ENCODE measurements around the gene DLK1.

Gene DLK1

DNA sequence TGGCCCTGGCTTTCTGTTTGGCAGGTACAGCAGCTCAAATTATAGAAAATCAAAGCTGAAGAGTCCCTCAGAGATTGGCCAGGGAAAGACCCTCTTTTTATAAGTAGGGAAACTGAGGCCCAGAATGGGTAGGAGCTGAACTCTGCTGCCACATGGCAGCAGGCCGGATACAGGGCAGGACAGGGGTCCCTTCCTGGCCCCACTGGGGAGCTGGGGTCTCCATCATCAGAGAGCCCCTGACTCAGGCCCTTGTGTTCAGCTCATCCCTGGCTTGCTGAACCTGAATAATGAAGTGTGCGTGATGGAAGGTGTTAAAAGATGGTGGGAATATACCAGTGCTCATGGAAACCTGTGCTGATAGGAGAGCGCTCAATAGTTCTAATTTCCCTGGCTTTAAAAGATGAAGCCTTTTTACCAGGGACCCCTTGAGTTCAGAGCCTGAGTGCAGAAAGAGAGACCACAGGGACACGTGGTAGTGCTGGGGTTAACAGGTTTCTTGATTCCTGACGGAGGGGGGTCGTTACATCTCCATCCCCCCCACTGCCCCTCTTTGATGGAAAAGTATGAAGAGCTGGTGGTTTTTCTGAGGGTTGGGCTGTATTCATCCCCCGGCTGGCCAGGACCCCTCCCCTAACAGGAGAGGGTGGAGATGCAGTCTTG is 4.4 kb downstream of the DLK1 start:
- Mint-ChIP-seq H3K4me3 (no peak overlapping the region), H3K9me3 (no peaks in the 10 kb centered on the region), H3K4me1 (ENCODE audit: low read depth) (peaks cover 2% of the 10 kb centered on the region)

DNA sequence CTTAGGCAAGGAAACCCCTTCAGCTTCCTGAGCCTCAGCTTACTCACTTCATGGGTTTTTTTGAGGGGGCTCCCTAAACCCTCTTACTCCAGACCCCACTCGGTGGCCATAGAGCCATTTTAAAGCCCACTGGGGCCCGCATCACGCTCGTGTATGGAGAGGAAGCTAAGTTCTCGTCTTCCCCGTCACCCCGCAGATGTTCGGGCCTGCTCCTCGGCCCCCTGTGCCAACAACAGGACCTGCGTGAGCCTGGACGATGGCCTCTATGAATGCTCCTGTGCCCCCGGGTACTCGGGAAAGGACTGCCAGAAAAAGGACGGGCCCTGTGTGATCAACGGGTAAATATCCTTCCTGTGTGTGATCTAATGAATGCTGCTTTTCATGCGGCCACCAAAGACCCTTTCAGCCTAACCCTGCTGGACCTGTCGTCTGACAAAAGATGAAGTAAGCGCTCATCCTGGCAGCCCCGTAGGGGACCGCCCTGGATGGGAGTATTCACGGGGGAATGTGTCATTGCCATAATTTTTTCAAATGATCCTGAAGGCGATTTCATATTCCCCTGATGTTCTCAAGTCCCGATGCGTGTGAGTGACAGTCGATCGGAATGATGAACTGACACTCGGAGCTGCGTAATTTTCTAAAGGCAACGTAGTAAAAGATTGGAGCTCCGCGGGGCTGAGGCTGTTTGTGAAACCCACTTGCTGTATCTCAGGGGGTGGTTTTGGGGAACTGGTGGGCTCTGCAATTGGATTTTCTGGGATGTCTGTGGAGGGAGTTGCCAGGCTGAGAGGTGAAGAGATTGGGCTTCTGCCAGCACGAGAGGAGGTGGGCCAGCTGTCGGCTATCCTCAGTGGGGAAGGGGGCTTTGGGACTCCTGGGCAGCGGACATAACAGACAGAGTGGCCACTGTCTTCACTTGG is 5.4 kb downstream of the DLK1 start:
- no peak overlapping the region for H3K4me3 Mint-ChIP-seq
- H3K36me3 Mint-ChIP-seq (ENCODE audit: low read depth) = no peaks in the 10 kb centered on the region
- H3K27ac Mint-ChIP-seq = no peak overlapping the region
- no peaks in the 10 kb centered on the region for H3K9me3 Mint-ChIP-seq
- peaks cover 34% of the 10 kb centered on the region for H3K27me3 Mint-ChIP-seq
- DNase-seq = no peak
- peaks cover 2% of the 10 kb centered on the region for H3K4me1 Mint-ChIP-seq (ENCODE audit: low read depth)

More for the DNA sequence above, 4.4 kb downstream of the DLK1 start:
- Mint-ChIP-seq H3K36me3 (ENCODE audit: low read depth) (no peaks in the 10 kb centered on the region), H3K27me3 (peaks cover 37% of the 10 kb centered on the region), H3K27ac (no peak overlapping the region)
- no peak for DNase-seq

DNA sequence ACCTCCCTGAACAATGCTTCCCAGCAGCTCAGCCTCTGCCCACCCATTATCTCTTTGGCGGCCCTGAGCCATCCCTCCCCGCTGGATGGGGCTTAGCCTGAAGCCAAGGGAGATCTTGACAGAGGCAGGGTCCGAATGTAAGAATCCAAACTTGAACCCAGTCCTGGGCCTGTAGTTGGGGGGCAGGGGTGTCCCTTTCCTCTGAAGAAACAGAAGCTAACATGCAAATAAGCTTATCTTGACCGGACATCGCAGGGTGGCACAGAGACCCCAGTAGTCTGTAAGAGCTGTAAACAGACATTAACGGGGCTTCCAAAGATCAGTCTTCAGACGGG is 6.0 kb downstream of the DLK1 start:
- Mint-ChIP-seq H3K9me3 (no peaks in the 10 kb centered on the region), H3K27me3 (peaks cover 31% of the 10 kb centered on the region), H3K4me3 (no peak overlapping the region), H3K4me1 (ENCODE audit: low read depth) (no peaks in the 10 kb centered on the region), H3K36me3 (ENCODE audit: low read depth) (no peaks in the 10 kb centered on the region), H3K27ac (no peak overlapping the region)
- DNase-seq = no peak

DNA sequence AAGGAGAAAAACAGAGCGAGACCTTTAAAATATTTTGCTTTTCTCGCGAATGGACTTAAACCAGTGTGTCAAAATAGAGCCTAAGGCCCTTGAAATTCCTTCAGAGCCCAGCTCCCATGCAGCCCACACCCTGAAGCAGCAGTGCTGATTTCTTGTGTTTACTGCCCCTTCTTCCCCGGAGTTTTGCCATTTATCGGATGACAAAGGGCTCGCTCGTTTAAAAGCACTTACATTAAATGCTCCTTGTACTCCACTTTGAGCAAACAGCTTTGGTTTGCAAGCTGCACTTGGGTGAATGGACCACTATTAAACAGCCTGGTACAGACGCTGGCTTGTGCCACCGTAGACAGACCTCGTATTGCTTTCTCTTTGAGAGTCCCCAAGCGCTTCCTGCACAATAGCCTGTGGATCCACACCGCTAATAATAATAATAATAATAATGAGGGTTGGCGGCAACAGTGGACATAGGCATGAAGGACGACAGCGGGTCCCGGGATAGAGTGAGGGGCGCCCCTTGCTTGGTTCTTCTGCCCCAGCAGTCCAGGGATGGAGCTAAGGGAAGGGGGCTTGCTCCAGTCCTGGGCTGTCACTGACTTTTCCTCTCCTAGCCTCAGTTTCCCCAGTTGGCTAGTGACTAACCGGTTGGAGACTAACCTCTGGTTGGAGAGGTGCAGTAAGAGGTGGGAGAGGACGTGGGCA is 6.6 kb downstream of the DLK1 start:
- no peak for DNase-seq
- no peaks in the 10 kb centered on the region for H3K4me1 Mint-ChIP-seq (ENCODE audit: low read depth)

DNA sequence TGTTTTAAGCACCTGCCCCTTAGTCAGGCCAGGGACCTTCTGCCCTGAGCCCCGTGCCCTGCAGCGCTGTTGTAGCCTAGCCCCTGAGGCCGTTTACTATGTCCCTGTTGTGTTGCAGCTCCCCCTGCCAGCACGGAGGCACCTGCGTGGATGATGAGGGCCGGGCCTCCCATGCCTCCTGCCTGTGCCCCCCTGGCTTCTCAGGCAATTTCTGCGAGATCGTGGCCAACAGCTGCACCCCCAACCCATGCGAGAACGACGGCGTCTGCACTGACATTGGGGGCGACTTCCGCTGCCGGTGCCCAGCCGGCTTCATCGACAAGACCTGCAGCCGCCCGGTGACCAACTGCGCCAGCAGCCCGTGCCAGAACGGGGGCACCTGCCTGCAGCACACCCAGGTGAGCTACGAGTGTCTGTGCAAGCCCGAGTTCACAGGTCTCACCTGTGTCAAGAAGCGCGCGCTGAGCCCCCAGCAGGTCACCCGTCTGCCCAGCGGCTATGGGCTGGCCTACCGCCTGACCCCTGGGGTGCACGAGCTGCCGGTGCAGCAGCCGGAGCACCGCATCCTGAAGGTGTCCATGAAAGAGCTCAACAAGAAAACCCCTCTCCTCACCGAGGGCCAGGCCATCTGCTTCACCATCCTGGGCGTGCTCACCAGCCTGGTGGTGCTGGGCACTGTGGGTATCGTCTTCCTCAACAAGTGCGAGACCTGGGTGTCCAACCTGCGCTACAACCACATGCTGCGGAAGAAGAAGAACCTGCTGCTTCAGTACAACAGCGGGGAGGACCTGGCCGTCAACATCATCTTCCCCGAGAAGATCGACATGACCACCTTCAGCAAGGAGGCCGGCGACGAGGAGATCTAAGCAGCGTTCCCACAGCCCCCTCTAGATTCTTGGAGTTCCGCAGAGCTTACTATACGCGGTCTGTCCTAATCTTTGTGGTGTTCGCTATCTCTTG is 7.6 kb downstream of the DLK1 start:
- no peaks in the 10 kb centered on the region for H3K4me1 Mint-ChIP-seq (ENCODE audit: low read depth)
- no peaks in the 10 kb centered on the region for H3K36me3 Mint-ChIP-seq (ENCODE audit: low read depth)
- H3K4me3 Mint-ChIP-seq = no peak overlapping the region
- no peak for DNase-seq
- H3K27me3 Mint-ChIP-seq = peaks cover 17% of the 10 kb centered on the region
- H3K27ac Mint-ChIP-seq = no peak overlapping the region
- no peaks in the 10 kb centered on the region for H3K9me3 Mint-ChIP-seq

More for the DNA sequence above, 6.6 kb downstream of the DLK1 start:
- H3K27ac Mint-ChIP-seq = no peak overlapping the region
- no peaks in the 10 kb centered on the region for H3K9me3 Mint-ChIP-seq
- peaks cover 25% of the 10 kb centered on the region for H3K27me3 Mint-ChIP-seq
- H3K36me3 Mint-ChIP-seq (ENCODE audit: low read depth) = no peaks in the 10 kb centered on the region
- H3K4me3 Mint-ChIP-seq = no peak overlapping the region

DNA sequence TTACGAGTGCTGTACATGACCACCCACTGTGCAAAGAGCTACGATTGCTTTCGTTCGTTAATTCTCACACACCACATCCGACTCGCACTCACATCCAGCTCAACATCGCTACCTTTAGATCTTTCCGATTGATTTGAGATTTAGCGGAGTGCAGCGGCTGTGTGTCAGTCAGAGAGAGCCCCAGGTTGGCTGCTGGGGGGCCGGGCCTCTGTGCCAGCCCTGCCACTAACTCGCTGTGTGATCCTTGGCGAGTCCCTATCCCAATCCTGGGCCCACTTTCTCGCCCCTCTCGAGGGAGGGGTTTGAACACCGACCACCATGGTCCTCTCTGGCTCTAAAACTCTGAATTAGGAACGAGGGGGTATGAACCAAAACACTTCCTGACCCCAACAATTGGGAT is 8.6 kb downstream of the DLK1 start:
- no peak overlapping the region for H3K4me3 Mint-ChIP-seq
- no peak overlapping the region for H3K27ac Mint-ChIP-seq
- H3K9me3 Mint-ChIP-seq = no peaks in the 10 kb centered on the region
- no peaks in the 10 kb centered on the region for H3K4me1 Mint-ChIP-seq (ENCODE audit: low read depth)
- H3K36me3 Mint-ChIP-seq (ENCODE audit: low read depth) = no peaks in the 10 kb centered on the region
- DNase-seq = no peak
- H3K27me3 Mint-ChIP-seq = peaks cover 10% of the 10 kb centered on the region

DNA sequence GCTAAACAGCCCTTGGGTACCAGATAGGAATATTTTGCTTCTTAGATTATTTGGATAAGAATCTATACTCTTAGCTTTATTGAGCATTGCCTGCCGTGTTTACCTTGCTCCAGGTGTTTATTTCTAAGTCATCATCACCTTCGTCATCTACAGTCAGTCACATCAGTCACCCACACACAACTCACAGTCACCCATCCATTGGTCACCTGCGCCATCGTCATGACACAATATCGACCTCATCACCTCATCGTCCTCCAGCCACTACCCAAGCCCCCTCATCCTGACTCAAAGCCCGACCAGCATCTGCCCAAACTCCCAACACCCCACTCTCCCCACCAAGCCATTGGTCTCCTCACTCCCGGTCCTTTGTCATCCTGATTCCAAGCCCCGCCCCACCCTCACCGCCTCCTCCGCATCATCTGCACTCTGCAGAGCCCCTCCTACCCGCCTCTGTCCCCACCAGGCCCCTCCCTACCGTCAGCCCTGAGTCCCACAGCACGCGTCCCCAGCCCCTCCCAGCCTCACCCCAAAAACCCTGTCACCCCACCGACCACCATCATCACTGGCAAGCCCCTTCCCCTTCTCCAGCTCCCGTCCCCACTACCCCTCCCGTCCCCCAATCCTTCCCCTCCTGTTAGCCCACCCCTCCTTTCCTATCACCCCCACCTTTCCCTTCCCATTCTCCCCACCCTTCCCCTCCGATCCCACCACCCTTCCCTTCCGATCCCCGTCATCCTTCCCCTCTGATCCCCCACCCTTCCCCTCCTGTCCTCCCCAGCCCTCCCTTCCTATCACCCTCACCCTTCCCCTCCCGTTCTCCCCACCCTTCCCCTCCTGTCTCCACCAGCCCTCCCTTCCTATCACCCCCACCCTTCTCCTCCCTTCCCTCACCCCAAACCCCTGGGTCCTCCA is 9.8 kb downstream of the DLK1 start:
- Mint-ChIP-seq H3K36me3 (ENCODE audit: low read depth) (no peaks in the 10 kb centered on the region), H3K4me1 (ENCODE audit: low read depth) (no peaks in the 10 kb centered on the region), H3K27me3 (peaks cover 5% of the 10 kb centered on the region), H3K27ac (no peak overlapping the region), H3K9me3 (no peaks in the 10 kb centered on the region), H3K4me3 (no peak overlapping the region)
- no peak for DNase-seq

DNA sequence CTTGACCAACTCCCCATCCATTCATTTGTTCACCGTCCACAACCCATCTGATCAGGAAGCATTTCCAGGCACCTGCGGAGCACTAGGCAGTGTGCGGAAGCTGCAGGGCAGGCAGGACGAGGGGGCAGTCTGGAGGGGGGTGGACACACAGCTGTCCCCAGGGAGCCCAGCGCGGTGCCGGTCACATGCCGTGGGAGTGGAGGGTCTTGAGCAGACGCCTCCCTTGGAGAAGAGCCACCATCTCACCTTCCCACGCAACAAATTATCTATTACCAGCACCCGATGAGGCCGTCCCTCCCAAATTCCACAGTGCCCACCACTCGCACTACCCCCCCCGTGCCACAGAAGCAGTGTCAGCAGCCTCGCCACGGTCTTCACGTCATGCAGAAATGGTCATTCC is 10.8 kb downstream of the DLK1 start:
- no peak overlapping the region for H3K4me3 Mint-ChIP-seq
- no peak overlapping the region for H3K27ac Mint-ChIP-seq
- peaks cover 5% of the 10 kb centered on the region for H3K27me3 Mint-ChIP-seq
- no peaks in the 10 kb centered on the region for H3K36me3 Mint-ChIP-seq (ENCODE audit: low read depth)
- no peaks in the 10 kb centered on the region for H3K4me1 Mint-ChIP-seq (ENCODE audit: low read depth)
- peaks cover 3% of the 10 kb centered on the region for H3K9me3 Mint-ChIP-seq
- DNase-seq = no peak

DNA sequence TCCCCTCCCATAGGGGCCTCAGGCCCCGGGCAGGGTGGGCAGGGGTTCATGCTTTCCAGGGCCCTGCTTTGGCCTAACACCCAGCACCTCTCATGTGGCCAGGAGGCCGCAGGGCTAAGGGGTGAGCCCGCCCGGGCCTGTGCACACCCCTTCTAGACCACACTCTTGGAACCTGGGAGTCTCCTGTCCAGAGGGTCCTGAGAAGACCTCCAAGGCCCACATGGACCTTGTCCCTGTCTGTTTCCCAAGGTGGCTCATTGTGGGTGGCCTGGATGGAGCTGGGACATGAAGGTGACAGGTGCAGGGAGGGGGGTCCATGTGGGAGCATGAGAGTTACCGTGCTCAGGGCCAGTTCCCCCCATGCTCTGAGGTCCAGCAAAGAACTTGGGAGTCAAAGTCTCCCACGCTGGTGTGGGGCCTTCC is 11.6 kb downstream of the DLK1 start:
- Mint-ChIP-seq H3K4me1 (ENCODE audit: low read depth) (no peaks in the 10 kb centered on the region), H3K27ac (no peak overlapping the region), H3K4me3 (no peak overlapping the region), H3K27me3 (peaks cover 5% of the 10 kb centered on the region), H3K36me3 (ENCODE audit: low read depth) (no peaks in the 10 kb centered on the region), H3K9me3 (peaks cover 3% of the 10 kb centered on the region)
- no peak for DNase-seq

DNA sequence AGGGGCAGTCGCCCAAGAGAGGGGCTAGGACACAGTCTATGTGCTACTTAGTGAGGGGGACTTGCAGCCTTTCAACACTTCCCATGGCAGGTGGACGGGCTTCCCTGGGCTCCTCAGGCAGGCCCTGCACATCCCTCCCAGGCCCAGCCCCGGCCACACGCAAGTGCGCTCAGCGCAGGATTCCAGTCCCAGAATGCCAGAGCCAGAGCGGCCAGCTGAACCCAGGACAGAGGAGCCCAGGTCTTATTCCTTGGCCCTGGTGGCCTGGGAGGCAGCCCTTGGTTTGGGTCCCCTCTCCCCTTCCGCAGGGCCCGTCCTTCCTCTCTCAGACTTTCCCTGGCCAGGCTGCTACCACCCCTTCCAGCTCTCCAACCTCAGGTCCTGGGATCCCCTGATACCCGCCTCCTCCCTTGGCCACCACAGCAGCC is 12.0 kb downstream of the DLK1 start:
- no peaks in the 10 kb centered on the region for H3K36me3 Mint-ChIP-seq (ENCODE audit: low read depth)
- H3K4me1 Mint-ChIP-seq (ENCODE audit: low read depth) = no peaks in the 10 kb centered on the region
- DNase-seq = no peak
- H3K27me3 Mint-ChIP-seq = peaks cover 5% of the 10 kb centered on the region
- H3K9me3 Mint-ChIP-seq = peaks cover 3% of the 10 kb centered on the region
- no peak overlapping the region for H3K27ac Mint-ChIP-seq
- H3K4me3 Mint-ChIP-seq = no peak overlapping the region

DNA sequence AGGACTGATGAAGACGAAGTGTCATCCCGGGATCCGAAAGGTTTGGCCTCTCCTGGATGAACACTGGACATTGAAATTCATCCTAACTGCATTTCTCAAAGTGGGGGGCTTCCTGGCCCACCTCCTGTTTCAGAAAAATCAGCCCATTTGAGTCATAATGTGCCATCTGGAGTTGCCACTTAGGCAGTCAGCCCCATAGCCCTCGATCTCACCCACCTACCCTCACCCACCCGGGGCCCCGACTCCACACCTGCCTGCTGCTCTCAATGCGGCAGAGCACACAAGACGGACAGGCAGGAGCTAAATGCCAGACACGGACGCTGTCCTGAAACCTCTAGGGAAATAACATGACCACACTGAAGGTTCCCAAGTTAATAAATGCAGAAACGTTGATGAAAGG is 12.6 kb downstream of the DLK1 start:
- DNase-seq = no peak
- H3K4me1 Mint-ChIP-seq (ENCODE audit: low read depth) = no peaks in the 10 kb centered on the region
- no peak overlapping the region for H3K4me3 Mint-ChIP-seq
- peaks cover 8% of the 10 kb centered on the region for H3K27me3 Mint-ChIP-seq
- H3K27ac Mint-ChIP-seq = no peak overlapping the region
- no peaks in the 10 kb centered on the region for H3K36me3 Mint-ChIP-seq (ENCODE audit: low read depth)
- peaks cover 3% of the 10 kb centered on the region for H3K9me3 Mint-ChIP-seq

DNA sequence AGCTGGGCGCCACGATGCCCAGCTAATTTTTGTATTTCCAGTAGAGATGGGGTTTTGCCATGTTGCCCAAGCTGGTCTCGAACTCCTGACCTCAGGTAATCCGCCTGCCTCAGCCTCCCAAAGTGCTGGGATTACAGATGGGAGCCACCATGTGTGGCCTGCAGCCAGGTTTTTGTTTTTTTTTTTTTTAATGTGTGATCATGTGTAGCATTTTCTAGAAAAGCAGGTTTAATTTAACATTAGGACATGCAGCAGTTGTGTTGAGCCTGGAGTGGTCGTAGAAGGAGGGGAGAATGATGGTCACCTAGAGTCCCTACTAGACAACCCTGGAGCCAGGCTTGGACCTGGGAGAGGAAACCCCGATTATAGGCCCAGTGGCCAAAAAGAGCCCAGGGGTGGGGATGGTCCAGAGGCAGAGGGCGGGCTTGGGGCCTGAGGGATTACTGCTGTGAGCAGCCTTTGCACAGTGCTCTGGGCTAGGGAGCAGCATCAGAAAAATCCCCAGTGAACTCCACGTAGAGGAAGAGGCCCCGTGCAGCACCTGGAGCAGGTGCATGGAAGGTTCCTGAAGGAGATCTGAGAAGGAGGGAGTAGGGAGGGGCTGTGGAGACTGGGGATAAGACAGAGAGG is 13.6 kb downstream of the DLK1 start:
- Mint-ChIP-seq H3K27me3 (peaks cover 8% of the 10 kb centered on the region), H3K9me3 (peaks cover 3% of the 10 kb centered on the region), H3K4me3 (no peak overlapping the region), H3K27ac (no peak overlapping the region), H3K4me1 (ENCODE audit: low read depth) (no peaks in the 10 kb centered on the region), H3K36me3 (ENCODE audit: low read depth) (no peaks in the 10 kb centered on the region)
- no peak for DNase-seq

DNA sequence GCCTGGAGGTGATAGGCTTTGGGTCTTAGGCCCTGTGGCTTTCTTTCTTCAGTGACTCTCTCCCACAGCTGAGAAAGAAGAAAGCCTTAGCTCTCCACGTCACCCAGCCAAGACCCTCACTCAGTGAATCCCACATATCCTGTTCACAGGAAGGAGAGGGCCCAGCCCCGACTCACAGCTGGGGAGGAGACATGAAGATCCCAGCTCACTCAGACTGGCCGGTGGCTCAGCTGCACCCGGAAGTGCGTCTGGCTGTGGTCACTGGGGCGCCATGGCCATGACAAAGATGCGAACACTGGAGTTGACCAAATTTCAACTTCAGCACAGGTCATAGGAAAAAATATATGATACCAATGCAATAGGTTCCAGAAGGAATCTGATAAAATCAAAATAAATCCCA is 14.2 kb downstream of the DLK1 start:
- H3K36me3 Mint-ChIP-seq (ENCODE audit: low read depth) = no peaks in the 10 kb centered on the region
- DNase-seq = no peak
- H3K4me1 Mint-ChIP-seq (ENCODE audit: low read depth) = no peaks in the 10 kb centered on the region
- peaks cover 8% of the 10 kb centered on the region for H3K27me3 Mint-ChIP-seq
- H3K27ac Mint-ChIP-seq = no peak overlapping the region
- no peak overlapping the region for H3K4me3 Mint-ChIP-seq
- H3K9me3 Mint-ChIP-seq = peaks cover 3% of the 10 kb centered on the region
